Endothelial cell of umbilical vein (primary cell): ENCODE measurements around the gene CCBE1.

ENCODE experiments used
- EZH2 ChIP-seq: IDR thresholded peaks from 2 replicates; pipeline ENCODE4 v1.6.1; 2012; ENCODE audit warnings: borderline replicate concordance, low read depth, mild to moderate bottlenecking, moderate library complexity, low read length, inconsistent platforms; ENCODE audit not compliant: severe bottlenecking
- JUN ChIP-seq: IDR thresholded peaks from 2 replicates; pipeline ENCODE4 v1.6.1; 2011; ENCODE audit warnings: borderline replicate concordance, low read depth; ENCODE audit not compliant: insufficient read length, insufficient read depth
- POLR2A ChIP-seq: IDR thresholded peaks from 2 replicates; pipeline ENCODE4 v1.6.1; 2012; ENCODE audit warnings: low read depth, mild to moderate bottlenecking, control low read depth, low read length
- TF ChIP-seq, protein P1 (sequence below), 2 donors: IDR thresholded peaks; 1 replicate in 1 of 2; 2 replicates in 1 of 2; pipeline ENCODE4 v1.5.1; 2011; ENCODE audit warnings: low read length in 2 of 2, mild to moderate bottlenecking in 2 of 2, moderate library complexity in 2 of 2, control low read depth in 1 of 2, inconsistent platforms in 1 of 2, low read depth in 1 of 2; ENCODE audit not compliant: insufficient read depth in 1 of 2; ENCODE audit errors: extremely low read depth in 1 of 2
- TF ChIP-seq, protein P2 (sequence below): IDR thresholded peaks from 2 replicates; pipeline ENCODE4 v1.6.1; 2011; ENCODE audit not compliant: insufficient read depth, insufficient read length

DNA sequence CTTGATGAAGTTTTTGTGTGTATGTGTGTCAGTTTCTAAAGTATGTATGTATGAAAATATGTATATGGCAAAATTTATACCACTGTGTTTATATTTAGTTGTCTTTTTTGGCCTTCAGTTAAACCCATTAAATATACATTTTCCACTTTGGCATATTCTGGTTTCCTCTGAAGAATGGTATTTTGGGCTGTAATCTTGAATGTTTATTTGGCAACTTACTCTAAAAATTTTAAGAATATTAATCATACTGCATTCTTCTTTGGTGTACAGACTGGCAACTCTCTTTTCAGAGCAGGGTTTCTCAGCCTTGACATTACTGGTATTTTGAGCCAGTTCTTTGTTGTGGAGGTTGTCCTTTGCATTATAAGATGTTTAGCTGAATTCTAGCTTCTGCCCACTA, 27.9 kb upstream of the CCBE1 start:
- TF ChIP-seq, protein P1, sequence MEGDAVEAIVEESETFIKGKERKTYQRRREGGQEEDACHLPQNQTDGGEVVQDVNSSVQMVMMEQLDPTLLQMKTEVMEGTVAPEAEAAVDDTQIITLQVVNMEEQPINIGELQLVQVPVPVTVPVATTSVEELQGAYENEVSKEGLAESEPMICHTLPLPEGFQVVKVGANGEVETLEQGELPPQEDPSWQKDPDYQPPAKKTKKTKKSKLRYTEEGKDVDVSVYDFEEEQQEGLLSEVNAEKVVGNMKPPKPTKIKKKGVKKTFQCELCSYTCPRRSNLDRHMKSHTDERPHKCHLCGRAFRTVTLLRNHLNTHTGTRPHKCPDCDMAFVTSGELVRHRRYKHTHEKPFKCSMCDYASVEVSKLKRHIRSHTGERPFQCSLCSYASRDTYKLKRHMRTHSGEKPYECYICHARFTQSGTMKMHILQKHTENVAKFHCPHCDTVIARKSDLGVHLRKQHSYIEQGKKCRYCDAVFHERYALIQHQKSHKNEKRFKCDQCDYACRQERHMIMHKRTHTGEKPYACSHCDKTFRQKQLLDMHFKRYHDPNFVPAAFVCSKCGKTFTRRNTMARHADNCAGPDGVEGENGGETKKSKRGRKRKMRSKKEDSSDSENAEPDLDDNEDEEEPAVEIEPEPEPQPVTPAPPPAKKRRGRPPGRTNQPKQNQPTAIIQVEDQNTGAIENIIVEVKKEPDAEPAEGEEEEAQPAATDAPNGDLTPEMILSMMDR (IDR thresholded peaks at IDR 0.05; ENCODE audit: extremely low read depth in 1 of 2, insufficient read depth in 1 of 2, low read depth in 1 of 2, low read length in 2 of 2), result no peak
- TF ChIP-seq EZH2 (no peak), POLR2A (no peak), JUN (no peak)
- TF ChIP-seq, protein P2, sequence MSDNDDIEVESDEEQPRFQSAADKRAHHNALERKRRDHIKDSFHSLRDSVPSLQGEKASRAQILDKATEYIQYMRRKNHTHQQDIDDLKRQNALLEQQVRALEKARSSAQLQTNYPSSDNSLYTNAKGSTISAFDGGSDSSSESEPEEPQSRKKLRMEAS, result no peak
